Endometrium (tissue), 2 donors: ENCODE data around the gene TLDC2.
A peak's percentile ranks its signal among the peaks of the same experiment; 100 is the strongest.
"Not testable (repeated sequence)": the region's sequence is repeated elsewhere in the genome, so short reads cannot be mapped to it uniquely, and the experiment has no call there.

Experiments
- FAIRE-seq: peaks from 2 replicates; lab custom pipeline; 2012; peaks lifted over from hg19 to GRCh38; lab: Jason Lieb, UNC
- donor health status: control.
- donor health status: control.

Gene TLDC2

GRCh38 chr20:36916199-36916598 lies 40.3 kb downstream of the TLDC2 start:
- no peak for FAIRE-seq

GRCh38 chr20:36917240-36917639 lies 41.3 kb downstream of the TLDC2 start:
- no peak for FAIRE-seq

- no peak for FAIRE-seq
Measured at GRCh38 chr20:36917943-36918342, 42.0 kb downstream of the TLDC2 start.

GRCh38 chr20:36919715-36920333 lies 43.9 kb downstream of the TLDC2 start:
- peak; percentile 87 for FAIRE-seq

GRCh38 chr20:36920334-36920730 lies 44.4 kb downstream of the TLDC2 start:
- FAIRE-seq = no peak

GRCh38 chr20:36924167-36925045 lies 48.5 kb downstream of the TLDC2 start:
- no peak for FAIRE-seq

- FAIRE-seq = no peak
Measured at GRCh38 chr20:36925234-36925633, 49.3 kb downstream of the TLDC2 start.

GRCh38 chr20:36926653-36927200 lies 50.8 kb downstream of the TLDC2 start:
- no peak for FAIRE-seq

GRCh38 chr20:36927704-36928103 lies 51.8 kb downstream of the TLDC2 start:
- no peak for FAIRE-seq

GRCh38 chr20:36929290-36929689 lies 53.4 kb downstream of the TLDC2 start:
- FAIRE-seq = no peak

GRCh38 chr20:36929691-36930090 lies 53.8 kb downstream of the TLDC2 start:
- FAIRE-seq = no peak

GRCh38 chr20:36932067-36932466 lies 56.1 kb downstream of the TLDC2 start:
- FAIRE-seq = not testable (repeated sequence)

GRCh38 chr20:36932476-36933426 lies 56.8 kb downstream of the TLDC2 start:
- no peak for FAIRE-seq

GRCh38 chr20:36933571-36933970 lies 57.6 kb downstream of the TLDC2 start:
- FAIRE-seq = not testable (repeated sequence)

- FAIRE-seq = no peak
Measured at GRCh38 chr20:36936341-36936740, 60.4 kb downstream of the TLDC2 start.

GRCh38 chr20:36936761-36937401 lies 60.9 kb downstream of the TLDC2 start:
- not testable (repeated sequence) for FAIRE-seq

- FAIRE-seq = no peak
Measured at GRCh38 chr20:36937402-36937770, 61.4 kb downstream of the TLDC2 start.

- no peak for FAIRE-seq
Measured at GRCh38 chr20:36941401-36941835, 65.5 kb downstream of the TLDC2 start.
